Measurements from ENCODE around the gene ARHGEF7.
A peak's percentile ranks its signal among the peaks of the same experiment; 100 is the strongest.

The ARHGEF7 gene

DNA sequence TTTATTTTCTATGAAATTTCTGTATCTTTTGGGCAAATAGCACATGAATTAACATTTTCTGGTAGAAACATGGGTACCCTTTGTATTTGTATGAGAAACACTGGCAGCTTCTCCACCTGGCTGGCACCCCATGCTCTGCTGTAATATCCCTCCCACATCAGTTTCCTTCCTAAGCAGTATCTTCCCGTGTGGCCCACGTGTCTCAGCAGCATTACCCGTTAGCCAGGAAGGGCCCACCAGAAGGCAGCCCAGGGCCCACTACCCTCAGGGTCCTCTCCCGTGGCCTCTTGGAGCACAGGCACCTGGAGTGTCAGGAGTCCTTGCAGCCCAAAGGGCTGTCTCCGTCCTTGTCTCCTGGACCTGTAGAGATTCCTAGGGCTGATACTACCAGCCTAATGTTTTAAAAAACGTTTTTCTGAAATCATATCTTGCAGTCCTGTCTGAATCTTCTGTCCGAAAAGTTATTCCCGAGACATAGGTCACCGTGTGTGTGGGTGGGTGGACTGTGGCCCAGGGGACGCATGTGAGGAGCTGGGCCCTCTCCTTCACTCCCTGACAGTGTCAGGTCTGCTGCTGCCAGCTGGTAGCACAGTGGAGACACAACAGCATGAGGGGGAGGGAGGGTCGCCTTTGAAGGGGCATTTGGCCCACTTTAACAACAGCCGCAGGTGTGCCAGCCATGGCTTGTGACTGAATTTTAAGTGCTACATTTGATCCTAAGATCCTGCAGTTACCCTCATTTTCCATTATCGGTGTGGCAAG lies 183.3 kb downstream of the ARHGEF7 start:
- no peak for ATAC-seq

DNA sequence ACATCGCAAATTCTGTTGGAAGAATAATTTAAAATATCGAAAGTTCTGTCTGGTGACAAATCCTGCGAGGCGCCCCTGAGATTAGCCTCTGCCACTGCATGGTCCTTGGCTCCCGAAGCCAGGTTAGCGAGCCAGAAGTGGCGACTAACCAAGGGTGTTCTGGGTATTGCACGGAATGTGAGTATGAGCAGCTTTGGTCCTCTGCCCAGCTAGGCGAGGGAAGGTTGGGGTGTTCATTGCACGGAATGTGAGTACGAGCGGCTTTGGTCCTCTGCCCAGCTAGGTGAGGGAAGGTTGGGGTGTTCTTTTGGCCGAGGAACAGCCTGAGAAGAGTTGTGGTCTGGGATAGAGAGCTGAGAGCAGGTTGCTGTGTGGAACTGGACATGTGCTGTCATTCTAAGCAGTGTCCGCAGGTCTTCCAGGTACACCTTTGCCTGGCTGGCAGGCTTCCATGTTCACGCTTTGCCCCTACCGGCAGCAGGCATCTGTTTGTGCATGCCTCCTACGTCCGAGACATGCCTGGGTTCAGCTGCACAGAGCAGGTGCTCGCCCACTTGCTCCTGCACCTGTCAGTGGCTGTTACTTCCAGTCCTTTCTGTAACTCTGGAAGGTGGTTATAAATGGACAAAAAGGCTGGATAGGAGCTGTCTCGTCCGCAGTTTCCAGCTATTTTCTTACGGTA lies 187.1 kb downstream of the ARHGEF7 start:
- Mint-ChIP-seq H3K36me3 (peaks cover 95% of the 10 kb centered on the region), H3K9me3 (no peaks in the 10 kb centered on the region), H3K27ac (peak overlapping the region; percentile 52)

More for the DNA sequence above, 183.3 kb downstream of the ARHGEF7 start:
- DNase-seq (ENCODE audit: low spot score in 2 of 2), result no peak
- Mint-ChIP-seq H3K4me1 (peaks cover 14% of the 10 kb centered on the region), H3K4me3 (no peak overlapping the region), H3K36me3 (peaks cover 74% of the 10 kb centered on the region), H3K27ac (no peak overlapping the region), H3K9me3 (no peaks in the 10 kb centered on the region)

DNA sequence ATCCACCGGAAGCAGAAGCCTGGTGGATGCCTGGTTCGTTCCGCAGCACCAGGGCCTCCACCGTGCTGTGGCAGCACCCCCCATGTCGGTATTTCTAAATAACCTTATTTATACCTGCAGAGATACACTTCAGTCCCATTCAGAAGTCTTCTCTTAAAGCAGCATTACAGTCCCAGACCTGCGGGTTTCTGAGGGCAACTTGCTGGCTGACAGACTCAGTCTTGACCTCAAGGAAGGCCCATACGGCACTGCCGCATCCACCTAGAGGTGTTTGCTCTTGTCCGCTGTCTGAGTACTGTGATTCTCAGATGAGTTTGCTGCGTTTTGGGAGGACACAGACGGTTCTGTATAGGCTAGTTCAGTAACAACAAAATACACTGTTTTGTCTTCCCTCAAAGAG lies 188.4 kb downstream of the ARHGEF7 start:
- Mint-ChIP-seq H3K9me3 (no peaks in the 10 kb centered on the region), H3K4me3 (no peak overlapping the region), H3K27ac (peak overlapping the region; percentile 75), H3K4me1 (peaks cover 16% of the 10 kb centered on the region), H3K36me3 (peaks cover 81% of the 10 kb centered on the region)
- no peak for ATAC-seq
- DNase-seq (ENCODE audit: low spot score in 2 of 2), result no peak

More for the DNA sequence above, 187.1 kb downstream of the ARHGEF7 start:
- ATAC-seq (no peak), DNase-seq (ENCODE audit: low spot score in 2 of 2) (no peak)
- Mint-ChIP-seq H3K4me1 (peaks cover 16% of the 10 kb centered on the region), H3K4me3 (no peak overlapping the region)

DNA sequence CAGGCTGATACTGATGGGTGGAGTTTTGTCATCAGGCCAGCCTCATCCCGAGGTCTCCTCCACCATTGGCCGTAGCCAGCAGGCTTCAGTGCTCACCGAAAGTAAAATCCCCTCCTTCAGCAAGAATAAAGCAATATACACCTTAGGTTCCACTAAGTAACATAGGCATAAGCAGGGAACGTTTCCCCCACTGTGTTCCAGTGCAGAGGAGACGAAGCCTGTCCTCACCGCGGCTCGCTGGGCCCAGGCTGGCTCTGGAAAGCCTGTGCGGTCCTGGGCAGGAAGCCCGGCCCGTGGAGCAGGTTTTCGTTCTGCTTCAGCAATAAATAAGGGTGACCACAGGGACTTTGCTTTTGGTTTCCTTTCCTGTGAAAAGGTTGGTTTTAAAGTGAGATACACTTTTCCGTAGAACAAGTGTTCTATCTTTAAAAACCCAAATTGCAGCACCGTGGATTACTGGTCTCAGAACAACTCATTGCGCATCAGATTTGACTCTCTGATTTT lies 189.0 kb downstream of the ARHGEF7 start:
- H3K4me1 Mint-ChIP-seq, result peaks cover 16% of the 10 kb centered on the region
- peaks cover 1% of the 10 kb centered on the region for H3K9me3 Mint-ChIP-seq
- DNase-seq (ENCODE audit: low spot score in 2 of 2), result peak in 1 of 2 donors; percentile 58
- peaks cover 76% of the 10 kb centered on the region for H3K36me3 Mint-ChIP-seq
- peak overlapping the region; percentile 48 for H3K4me3 Mint-ChIP-seq
- H3K27ac Mint-ChIP-seq, result peak overlapping the region; percentile 75
- peak; percentile 92 for ATAC-seq

DNA sequence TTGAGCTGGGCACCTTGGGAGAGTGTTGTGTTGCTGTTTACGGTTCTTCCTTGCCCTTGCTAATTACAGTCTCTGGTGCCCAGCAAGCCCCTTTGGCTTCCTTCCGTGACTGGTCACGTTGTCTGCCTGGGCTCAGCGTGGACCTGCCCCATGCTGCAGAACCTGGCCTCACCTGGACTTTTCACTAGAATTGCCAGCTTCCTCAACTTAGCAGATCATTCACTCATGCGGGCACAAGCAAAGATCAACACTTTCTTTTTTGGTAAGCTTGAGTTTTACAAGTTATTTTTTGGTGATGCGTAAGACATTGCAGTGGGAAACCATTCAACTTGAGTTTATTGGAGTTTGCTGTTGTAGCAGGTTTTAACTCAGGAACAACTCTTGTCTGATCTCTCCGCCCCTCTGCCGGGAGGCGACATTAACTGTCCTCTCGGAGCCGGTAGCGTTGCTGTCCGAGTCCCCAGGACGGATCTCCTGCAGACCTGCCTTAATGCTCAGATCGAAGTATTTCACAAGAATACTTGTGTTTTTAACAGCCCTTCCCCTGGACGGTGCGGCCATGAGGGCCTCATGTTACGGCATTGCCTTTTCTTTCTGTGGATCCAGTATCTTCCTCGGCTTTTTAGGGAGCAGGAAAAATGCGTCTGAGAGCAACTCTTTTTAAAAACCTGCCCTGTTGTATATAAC lies 189.6 kb downstream of the ARHGEF7 start:
- peak overlapping the region; percentile 48 for H3K4me3 Mint-ChIP-seq
- H3K9me3 Mint-ChIP-seq, result peaks cover 3% of the 10 kb centered on the region
- peaks cover 69% of the 10 kb centered on the region for H3K36me3 Mint-ChIP-seq
- peaks cover 16% of the 10 kb centered on the region for H3K4me1 Mint-ChIP-seq
- ATAC-seq (peak; percentile 33), DNase-seq (ENCODE audit: low spot score in 2 of 2) (no peak)
- peak overlapping the region; percentile 75 for H3K27ac Mint-ChIP-seq

DNA sequence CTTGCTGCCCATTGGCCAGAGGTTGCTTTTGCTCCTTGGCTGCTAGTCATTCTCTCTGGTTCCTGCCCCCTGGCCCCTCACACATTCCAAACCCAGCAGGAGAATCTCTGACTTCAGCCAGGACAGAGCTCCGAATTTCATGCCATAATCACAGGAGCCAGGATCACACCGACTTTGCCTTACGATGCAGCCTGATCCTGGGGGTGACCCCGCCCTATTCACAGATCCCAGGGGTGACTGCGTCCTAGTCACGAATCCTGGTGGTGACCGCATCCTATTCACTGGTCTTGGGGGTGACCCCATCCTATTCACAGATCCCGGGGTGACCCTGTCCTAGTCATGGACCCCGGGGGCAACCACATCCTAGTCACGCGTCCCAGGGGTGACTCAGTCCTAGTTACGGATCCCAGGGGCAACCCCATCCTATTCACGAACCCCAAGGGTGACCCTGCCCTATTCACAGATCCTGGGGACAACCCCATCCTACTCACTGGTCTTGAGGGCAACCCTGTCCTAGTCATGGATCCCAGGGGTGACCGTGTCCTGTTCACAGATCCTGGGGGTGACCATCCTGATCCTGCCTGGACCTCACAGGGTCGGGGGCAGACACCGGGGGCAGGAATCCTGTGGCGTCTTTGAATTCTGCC lies 198.0 kb downstream of the ARHGEF7 start:
- Mint-ChIP-seq H3K36me3 (peaks cover 18% of the 10 kb centered on the region), H3K4me1 (peaks cover 7% of the 10 kb centered on the region), H3K27ac (no peak overlapping the region), H3K4me3 (no peak overlapping the region), H3K9me3 (peaks cover 3% of the 10 kb centered on the region)
- ATAC-seq (peak; percentile 9), DNase-seq (ENCODE audit: low spot score in 2 of 2) (no peak)

DNA sequence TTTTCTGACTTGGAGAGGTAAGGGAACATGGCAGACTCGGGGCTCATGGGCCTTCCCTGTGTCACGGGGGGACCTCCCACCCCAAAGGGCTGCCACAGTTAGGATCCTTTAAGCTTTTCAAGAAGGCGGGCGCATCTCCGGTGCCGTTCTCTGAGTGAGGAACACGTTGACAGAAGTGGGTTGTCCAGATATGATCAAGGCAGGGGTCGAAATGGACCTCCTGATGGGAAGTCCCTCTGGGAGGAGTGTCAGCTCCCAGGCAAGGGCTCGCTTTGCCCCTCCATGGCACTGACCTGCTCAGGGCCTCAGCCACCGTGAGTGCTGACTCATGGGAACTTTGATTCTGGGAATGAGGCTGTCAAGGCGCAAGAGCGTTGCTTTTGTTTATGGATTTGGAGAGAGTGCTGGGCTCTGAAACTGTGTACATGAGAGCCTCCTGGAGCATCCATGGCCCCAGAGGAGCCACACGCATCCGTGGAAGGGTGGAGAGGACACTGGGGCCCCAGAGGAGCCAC lies 198.9 kb downstream of the ARHGEF7 start:
- Mint-ChIP-seq H3K27ac (no peak overlapping the region), H3K36me3 (peaks cover 18% of the 10 kb centered on the region), H3K9me3 (peaks cover 3% of the 10 kb centered on the region), H3K4me3 (no peak overlapping the region), H3K4me1 (peaks cover 7% of the 10 kb centered on the region)
- ATAC-seq, result no peak
- no peak for DNase-seq (ENCODE audit: low spot score in 2 of 2)

DNA sequence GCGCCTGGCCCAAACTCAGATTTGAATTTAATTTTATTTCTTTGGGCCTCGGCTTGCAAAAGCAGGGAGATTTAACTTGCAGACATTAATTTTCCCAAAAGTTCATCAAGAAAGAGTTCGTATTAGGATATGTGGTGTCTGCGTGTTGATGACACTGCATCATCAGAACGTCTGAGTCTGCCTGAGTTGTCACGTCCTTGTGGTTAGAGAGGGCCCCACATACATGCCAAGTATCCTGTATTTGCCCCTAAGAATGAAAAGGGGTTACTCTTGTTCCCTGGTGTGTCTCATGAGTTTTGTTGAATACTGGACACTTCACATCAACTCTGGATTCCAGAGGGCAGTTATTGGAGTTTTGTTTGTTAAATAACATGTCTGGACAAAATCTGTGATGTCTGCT lies 199.7 kb downstream of the ARHGEF7 start:
- Mint-ChIP-seq H3K9me3 (no peaks in the 10 kb centered on the region), H3K4me1 (peaks cover 7% of the 10 kb centered on the region), H3K36me3 (peaks cover 18% of the 10 kb centered on the region), H3K27ac (no peak overlapping the region), H3K4me3 (no peak overlapping the region)
- no peak for DNase-seq (ENCODE audit: low spot score in 2 of 2)
- no peak for ATAC-seq

DNA sequence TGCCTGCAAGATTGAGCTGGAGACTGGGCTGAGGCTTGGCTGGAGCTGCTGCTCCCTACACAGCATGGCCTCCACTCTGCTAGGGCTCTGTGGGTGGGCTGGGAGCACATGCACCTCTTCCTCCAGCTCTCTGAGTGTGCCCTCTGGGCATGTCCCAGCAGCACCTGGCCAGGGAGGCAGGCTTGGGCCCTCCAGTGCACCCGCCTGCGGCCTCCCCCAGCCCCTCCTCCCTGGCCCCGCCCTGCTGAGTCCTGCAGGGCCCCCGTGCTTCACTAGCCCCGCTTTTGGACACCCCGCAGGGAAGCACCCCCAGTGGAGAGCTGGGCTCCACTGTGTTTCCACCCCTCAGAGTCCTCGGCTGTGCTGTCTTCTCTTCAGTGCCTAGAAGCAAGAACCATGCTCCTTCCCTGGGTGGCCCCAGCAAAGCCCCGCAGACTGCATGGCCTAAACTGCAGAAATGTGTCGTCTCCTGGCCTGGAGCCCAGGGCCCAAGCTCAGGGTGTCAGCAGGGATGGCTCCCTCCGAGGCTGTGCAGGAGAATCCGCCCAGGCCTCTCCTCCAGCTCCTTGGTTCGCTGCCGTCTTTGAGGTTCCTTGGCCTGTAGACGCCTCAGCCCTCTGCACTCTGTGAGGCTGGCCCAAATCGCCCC lies 200.4 kb downstream of the ARHGEF7 start:
- ATAC-seq, result no peak
- Mint-ChIP-seq H3K27ac (no peak overlapping the region), H3K9me3 (no peaks in the 10 kb centered on the region), H3K4me1 (peaks cover under 1% of the 10 kb centered on the region), H3K4me3 (no peak overlapping the region), H3K36me3 (peaks cover 18% of the 10 kb centered on the region)
- DNase-seq (ENCODE audit: low spot score in 2 of 2), result no peak

DNA sequence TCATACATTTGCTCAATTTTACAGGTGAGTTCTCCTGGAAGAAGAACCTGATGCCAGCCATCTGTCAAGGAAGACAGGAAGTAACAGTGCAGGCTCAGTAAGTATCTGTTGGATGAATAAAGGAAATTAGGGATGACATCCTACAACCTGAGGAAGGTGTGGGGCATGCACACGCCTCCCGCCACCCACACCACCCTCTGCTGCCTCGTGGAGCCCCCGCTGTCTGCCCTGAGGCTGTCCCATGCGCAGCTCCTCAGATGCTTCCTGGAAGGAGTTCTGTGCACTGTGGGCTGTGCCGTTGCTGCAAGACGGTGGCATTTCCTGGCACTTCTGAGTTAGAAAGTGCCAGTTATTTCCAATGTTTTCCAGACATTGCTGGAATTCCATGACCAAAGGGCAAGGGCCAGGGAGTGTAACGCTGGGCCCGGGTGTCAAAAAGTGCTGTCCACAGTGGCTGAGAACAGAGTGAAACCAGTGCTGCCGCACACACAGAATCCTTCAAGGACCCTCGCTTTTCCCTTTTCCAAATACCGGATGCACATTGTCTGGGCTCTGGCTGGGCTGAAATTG lies 201.1 kb downstream of the ARHGEF7 start:
- Mint-ChIP-seq H3K27ac (no peak overlapping the region), H3K4me3 (no peak overlapping the region), H3K4me1 (no peaks in the 10 kb centered on the region), H3K36me3 (peaks cover 18% of the 10 kb centered on the region), H3K9me3 (no peaks in the 10 kb centered on the region)
- DNase-seq (ENCODE audit: low spot score in 2 of 2) (no peak), ATAC-seq (no peak)

DNA sequence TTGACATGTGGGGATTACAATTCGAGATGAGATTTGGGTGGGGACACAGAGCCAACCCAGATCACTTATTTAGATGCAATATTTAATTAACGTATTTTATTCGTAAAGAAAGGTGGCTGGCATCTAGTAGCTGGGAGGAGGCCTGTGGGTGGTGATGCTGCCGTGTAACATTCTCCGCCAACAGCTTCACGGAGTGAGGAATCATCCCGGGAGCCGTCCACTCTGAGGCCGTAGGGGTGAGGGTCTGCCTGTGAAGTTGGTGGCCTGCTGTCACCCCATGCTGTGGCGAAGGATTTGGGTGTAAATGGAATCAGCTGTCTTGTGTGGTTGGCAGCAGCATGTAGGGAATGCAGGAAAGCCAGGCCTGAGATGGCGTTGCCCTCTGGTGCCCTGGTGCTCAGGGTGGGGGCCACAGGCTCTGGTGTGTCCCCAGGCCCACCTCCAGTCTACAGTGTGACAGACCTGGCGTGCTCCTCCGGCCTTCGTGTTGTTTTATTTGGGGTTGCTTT lies 202.0 kb downstream of the ARHGEF7 start:
- H3K9me3 Mint-ChIP-seq, result no peaks in the 10 kb centered on the region
- H3K4me3 Mint-ChIP-seq, result no peak overlapping the region
- no peaks in the 10 kb centered on the region for H3K4me1 Mint-ChIP-seq
- no peak overlapping the region for H3K27ac Mint-ChIP-seq
- H3K36me3 Mint-ChIP-seq, result peaks cover 18% of the 10 kb centered on the region
- DNase-seq (ENCODE audit: low spot score in 2 of 2) (no peak), ATAC-seq (no peak)

DNA sequence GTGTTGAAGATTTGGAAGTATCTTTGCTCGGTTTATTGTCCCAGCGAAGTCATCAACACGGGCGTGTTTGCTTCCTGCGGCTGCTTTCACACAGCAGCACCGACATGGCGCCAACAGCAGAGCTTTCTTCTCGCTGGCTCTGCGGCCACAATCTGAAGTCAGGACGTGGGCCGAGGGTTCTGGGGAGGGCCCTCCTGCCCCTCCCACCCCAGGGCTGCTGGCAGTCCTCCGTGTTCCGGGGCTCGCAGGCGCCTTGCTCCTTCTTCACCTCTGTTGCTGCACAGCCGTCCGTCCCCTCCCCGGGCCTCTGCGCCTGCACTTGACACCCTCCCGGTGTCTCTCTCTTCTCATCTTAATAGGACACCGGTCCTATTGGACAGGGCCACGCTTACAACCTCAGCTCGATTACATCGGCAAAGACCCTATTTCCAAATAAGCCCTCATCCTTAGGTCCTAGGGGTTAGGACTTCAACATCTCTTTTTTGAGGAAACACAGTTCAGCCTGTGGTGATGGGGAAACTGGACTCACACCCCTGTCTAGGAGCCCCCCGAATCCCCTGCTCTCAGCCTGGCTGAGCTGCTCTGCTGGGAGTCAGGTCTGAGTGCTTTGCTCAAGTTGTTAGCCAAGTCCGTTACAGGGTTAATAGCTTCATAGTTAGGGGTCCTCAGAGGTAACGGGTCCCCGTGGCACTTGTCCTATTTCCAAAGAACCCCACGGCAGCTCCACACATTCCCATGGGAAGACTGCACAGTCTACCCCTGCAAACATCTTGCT lies 202.6 kb downstream of the ARHGEF7 start:
- ATAC-seq (no peak), DNase-seq (ENCODE audit: low spot score in 2 of 2) (no peak)
- Mint-ChIP-seq H3K36me3 (peaks cover 15% of the 10 kb centered on the region), H3K4me3 (no peak overlapping the region), H3K9me3 (no peaks in the 10 kb centered on the region), H3K4me1 (no peaks in the 10 kb centered on the region), H3K27ac (no peak overlapping the region)

DNA sequence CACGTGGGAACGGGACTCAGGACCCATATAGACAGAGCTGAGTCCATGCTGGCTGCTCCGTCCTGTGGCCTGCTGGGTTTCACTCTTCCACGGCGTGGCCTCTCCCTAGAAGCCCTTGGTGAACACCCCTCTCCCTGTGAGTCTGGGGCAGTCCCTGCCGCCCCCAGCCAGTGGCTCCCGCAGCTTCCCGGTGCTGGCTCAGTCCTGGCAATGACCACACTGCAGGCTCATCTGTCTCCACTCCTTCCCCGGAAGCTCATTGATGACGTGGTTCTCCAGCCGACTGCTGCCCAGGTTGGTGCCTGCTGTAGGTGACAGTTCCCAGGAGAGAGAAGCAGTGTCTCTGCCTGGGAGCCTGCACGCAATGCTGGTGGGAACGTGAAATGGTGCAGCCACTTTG lies 203.3 kb downstream of the ARHGEF7 start:
- no peaks in the 10 kb centered on the region for H3K9me3 Mint-ChIP-seq
- ATAC-seq (no peak), DNase-seq (ENCODE audit: low spot score in 2 of 2) (no peak)
- no peak overlapping the region for H3K27ac Mint-ChIP-seq
- H3K4me3 Mint-ChIP-seq, result no peak overlapping the region
- H3K4me1 Mint-ChIP-seq, result peaks cover 6% of the 10 kb centered on the region
- H3K36me3 Mint-ChIP-seq, result peaks cover 11% of the 10 kb centered on the region
